ENCODE measurements around the gene ARL15.

Gene ARL15

GRCh38 chr5:53915120-53915519 lies 395.3 kb downstream of the ARL15 start:
- H3K4me2 ChIP-seq (ENCODE audit: low read length), result no peak overlapping the region
- H4K12ac ChIP-seq (ENCODE audit: low read depth, low read length), result no peak overlapping the region
- no peaks in the 10 kb centered on the region for H3K36me3 ChIP-seq (ENCODE audit: control insufficient read depth in 1 of 2, insufficient read depth in 2 of 2, low read length in 2 of 2)
- no peak overlapping the region for H3K9ac ChIP-seq (ENCODE audit: low read length)
- H4K91ac ChIP-seq (ENCODE audit: low read depth, low read length), result no peak overlapping the region
- no peaks in the 10 kb centered on the region for H3K79me1 ChIP-seq (ENCODE audit: low read length)
- no peaks in the 10 kb centered on the region for H3K27me3 ChIP-seq (ENCODE audit: insufficient read depth, low read length)
- H2BK5ac ChIP-seq (ENCODE audit: low read depth, low read length, poor library complexity), result no peak overlapping the region
- H3K27ac ChIP-seq (ENCODE audit: low read depth, low read length), result no peak overlapping the region
- no peak overlapping the region for H2AK5ac ChIP-seq (ENCODE audit: low read length)
- no peak overlapping the region for H3K18ac ChIP-seq (ENCODE audit: low read length)
- no peaks in the 10 kb centered on the region for H3K9me3 ChIP-seq (ENCODE audit: insufficient read depth, low read depth, low read length)
- no peak overlapping the region for H3K14ac ChIP-seq (ENCODE audit: low read length)
- no peak overlapping the region for H3K4me3 ChIP-seq (ENCODE audit: low read depth, low read length)
- H4K8ac ChIP-seq (ENCODE audit: low read depth, low read length), result no peak overlapping the region
- no peak overlapping the region for H3K4ac ChIP-seq (ENCODE audit: low read depth, low read length)
- no peak overlapping the region for H2BK120ac ChIP-seq (ENCODE audit: insufficient read depth, low read length, poor library complexity)
- H3K79me2 ChIP-seq (ENCODE audit: control insufficient read depth, insufficient read depth, low read length, poor library complexity), result no peaks in the 10 kb centered on the region
- no peak overlapping the region for H2AFZ ChIP-seq (ENCODE audit: insufficient read depth, low read length, poor library complexity)
- no peak for DNase-seq
- H2BK12ac ChIP-seq (ENCODE audit: low read length), result no peak overlapping the region
- no peak overlapping the region for H3K23ac ChIP-seq (ENCODE audit: low read length)
- WGBS (ENCODE audit: extremely low coverage, insufficient coverage, insufficient read length), result no CpG with 5 or more reads among the region's 1 CpG
- H3K4me1 ChIP-seq (ENCODE audit: control insufficient read depth in 1 of 2, insufficient read depth in 2 of 2, low read length in 2 of 2), result no peaks in the 10 kb centered on the region

- no peak overlapping the region for H3K27ac ChIP-seq (ENCODE audit: low read depth, low read length)
- no peak overlapping the region for H3K18ac ChIP-seq (ENCODE audit: low read length)
- no peaks in the 10 kb centered on the region for H3K27me3 ChIP-seq (ENCODE audit: insufficient read depth, low read length)
- no peak overlapping the region for H4K91ac ChIP-seq (ENCODE audit: low read depth, low read length)
- no peak overlapping the region for H3K14ac ChIP-seq (ENCODE audit: low read length)
- H2BK12ac ChIP-seq (ENCODE audit: low read length), result no peak overlapping the region
- no peak overlapping the region for H3K23ac ChIP-seq (ENCODE audit: low read length)
- WGBS (ENCODE audit: extremely low coverage, insufficient coverage, insufficient read length), result no CpG with 5 or more reads among the region's 1 CpG
- H3K4me3 ChIP-seq (ENCODE audit: low read depth, low read length), result no peak overlapping the region
- DNase-seq, result no peak
- H3K79me2 ChIP-seq (ENCODE audit: control insufficient read depth, insufficient read depth, low read length, poor library complexity), result no peaks in the 10 kb centered on the region
- no peak overlapping the region for H3K9ac ChIP-seq (ENCODE audit: low read length)
- H2BK120ac ChIP-seq (ENCODE audit: insufficient read depth, low read length, poor library complexity), result no peak overlapping the region
- no peak overlapping the region for H3K4me2 ChIP-seq (ENCODE audit: low read length)
- H3K4ac ChIP-seq (ENCODE audit: low read depth, low read length), result no peak overlapping the region
- no peaks in the 10 kb centered on the region for H3K36me3 ChIP-seq (ENCODE audit: control insufficient read depth in 1 of 2, insufficient read depth in 2 of 2, low read length in 2 of 2)
- no peak overlapping the region for H2AK5ac ChIP-seq (ENCODE audit: low read length)
- H4K8ac ChIP-seq (ENCODE audit: low read depth, low read length), result no peak overlapping the region
- no peak overlapping the region for H4K12ac ChIP-seq (ENCODE audit: low read depth, low read length)
- H3K4me1 ChIP-seq (ENCODE audit: control insufficient read depth in 1 of 2, insufficient read depth in 2 of 2, low read length in 2 of 2), result no peaks in the 10 kb centered on the region
- no peaks in the 10 kb centered on the region for H3K79me1 ChIP-seq (ENCODE audit: low read length)
- H3K9me3 ChIP-seq (ENCODE audit: insufficient read depth, low read depth, low read length), result no peaks in the 10 kb centered on the region
- no peak overlapping the region for H2BK5ac ChIP-seq (ENCODE audit: low read depth, low read length, poor library complexity)
- no peak overlapping the region for H2AFZ ChIP-seq (ENCODE audit: insufficient read depth, low read length, poor library complexity)
Observed at GRCh38 chr5:53913941-53914340, 396.4 kb downstream of the ARL15 start.

GRCh38 chr5:53908757-53909156 lies 401.6 kb downstream of the ARL15 start:
- Histone ChIP-seq H3K23ac (ENCODE audit: low read length) (no peak overlapping the region), H2BK5ac (ENCODE audit: low read depth, low read length, poor library complexity) (no peak overlapping the region), H4K91ac (ENCODE audit: low read depth, low read length) (no peak overlapping the region), H3K18ac (ENCODE audit: low read length) (no peak overlapping the region), H2BK120ac (ENCODE audit: insufficient read depth, low read length, poor library complexity) (no peak overlapping the region), H4K8ac (ENCODE audit: low read depth, low read length) (no peak overlapping the region), H2AFZ (ENCODE audit: insufficient read depth, low read length, poor library complexity) (no peak overlapping the region), H3K9me3 (ENCODE audit: insufficient read depth, low read depth, low read length) (no peaks in the 10 kb centered on the region), H3K4me3 (ENCODE audit: low read depth, low read length) (no peak overlapping the region), H3K27me3 (ENCODE audit: insufficient read depth, low read length) (no peaks in the 10 kb centered on the region), H3K79me1 (ENCODE audit: low read length) (no peaks in the 10 kb centered on the region), H3K14ac (ENCODE audit: low read length) (no peak overlapping the region), H3K4ac (ENCODE audit: low read depth, low read length) (no peak overlapping the region), H3K79me2 (ENCODE audit: control insufficient read depth, insufficient read depth, low read length, poor library complexity) (no peaks in the 10 kb centered on the region), H4K12ac (ENCODE audit: low read depth, low read length) (no peak overlapping the region), H2BK12ac (ENCODE audit: low read length) (no peak overlapping the region), H3K4me2 (ENCODE audit: low read length) (no peak overlapping the region), H3K27ac (ENCODE audit: low read depth, low read length) (no peak overlapping the region), H3K4me1 (ENCODE audit: control insufficient read depth in 1 of 2, insufficient read depth in 2 of 2, low read length in 2 of 2) (no peaks in the 10 kb centered on the region), H3K9ac (ENCODE audit: low read length) (no peak overlapping the region), H2AK5ac (ENCODE audit: low read length) (no peak overlapping the region), H3K36me3 (ENCODE audit: control insufficient read depth in 1 of 2, insufficient read depth in 2 of 2, low read length in 2 of 2) (no peaks in the 10 kb centered on the region)
- no peak for DNase-seq
- no CpG with 5 or more reads among the region's 2 CpGs for WGBS (ENCODE audit: extremely low coverage, insufficient coverage, insufficient read length)

- no peak overlapping the region for H3K9ac ChIP-seq (ENCODE audit: low read length)
- H3K79me1 ChIP-seq (ENCODE audit: low read length), result no peaks in the 10 kb centered on the region
- H2AK5ac ChIP-seq (ENCODE audit: low read length), result no peak overlapping the region
- no peak overlapping the region for H2BK120ac ChIP-seq (ENCODE audit: insufficient read depth, low read length, poor library complexity)
- no peaks in the 10 kb centered on the region for H3K27me3 ChIP-seq (ENCODE audit: insufficient read depth, low read length)
- H3K9me3 ChIP-seq (ENCODE audit: insufficient read depth, low read depth, low read length), result no peaks in the 10 kb centered on the region
- H2BK12ac ChIP-seq (ENCODE audit: low read length), result no peak overlapping the region
- no peak overlapping the region for H3K27ac ChIP-seq (ENCODE audit: low read depth, low read length)
- H4K12ac ChIP-seq (ENCODE audit: low read depth, low read length), result no peak overlapping the region
- no peak overlapping the region for H3K14ac ChIP-seq (ENCODE audit: low read length)
- no peak overlapping the region for H3K18ac ChIP-seq (ENCODE audit: low read length)
- DNase-seq, result no peak
- no peak overlapping the region for H3K4me2 ChIP-seq (ENCODE audit: low read length)
- H4K8ac ChIP-seq (ENCODE audit: low read depth, low read length), result no peak overlapping the region
- WGBS (ENCODE audit: extremely low coverage, insufficient coverage, insufficient read length), result no CpG with 5 or more reads among the region's 3 CpGs
- no peaks in the 10 kb centered on the region for H3K36me3 ChIP-seq (ENCODE audit: control insufficient read depth in 1 of 2, insufficient read depth in 2 of 2, low read length in 2 of 2)
- no peaks in the 10 kb centered on the region for H3K4me1 ChIP-seq (ENCODE audit: control insufficient read depth in 1 of 2, insufficient read depth in 2 of 2, low read length in 2 of 2)
- H2BK5ac ChIP-seq (ENCODE audit: low read depth, low read length, poor library complexity), result no peak overlapping the region
- H3K23ac ChIP-seq (ENCODE audit: low read length), result no peak overlapping the region
- no peaks in the 10 kb centered on the region for H3K79me2 ChIP-seq (ENCODE audit: control insufficient read depth, insufficient read depth, low read length, poor library complexity)
- H3K4me3 ChIP-seq (ENCODE audit: low read depth, low read length), result no peak overlapping the region
- no peak overlapping the region for H2AFZ ChIP-seq (ENCODE audit: insufficient read depth, low read length, poor library complexity)
- no peak overlapping the region for H3K4ac ChIP-seq (ENCODE audit: low read depth, low read length)
- H4K91ac ChIP-seq (ENCODE audit: low read depth, low read length), result no peak overlapping the region
Observed at GRCh38 chr5:53907827-53908226, 402.5 kb downstream of the ARL15 start.

Measured in trophoblast cell (in vitro differentiated cells and primary cell).